GM18507 (cell line): ENCODE data around the gene H3-3A.

ENCODE experiments used
- DNase-seq: peaks from one replicate; pipeline ENCODE4 v3.0.0; 2011; ENCODE audit warnings: low read depth; ENCODE audit not compliant: insufficient read length; ENCODE audit errors: extremely low spot score
- FAIRE-seq: peaks from 2 replicates; lab custom pipeline; 2011; peaks lifted over from hg19 to GRCh38; lab: Jason Lieb, UNC

H3-3A gene

GRCh38 chr1:226062558-226063223 is at the start of gene H3-3A:
H3-3A (plus strand) TSS chr1:226062716; CDS start chr1:226064352, 1,636 bp downstream.
- FAIRE-seq (peak; percentile 73), DNase-seq (no peak)

GRCh38 chr1:226017070-226017469 is 45.4 kb upstream of the H3-3A start:
- FAIRE-seq: no peak
- DNase-seq: no peak

GRCh38 chr1:226019572-226019971 is 42.9 kb upstream of the H3-3A start:
- no peak for DNase-seq
- no peak for FAIRE-seq

- no peak for DNase-seq
- FAIRE-seq: no peak
Measured at GRCh38 chr1:226021401-226021800, 41.1 kb upstream of the H3-3A start.

- no peak for FAIRE-seq
- DNase-seq: no peak
Measured at GRCh38 chr1:226021801-226022200, 40.7 kb upstream of the H3-3A start.

GRCh38 chr1:226023735-226024134 is 38.8 kb upstream of the H3-3A start:
- FAIRE-seq: no peak
- no peak for DNase-seq

GRCh38 chr1:226026833-226027232 is 35.7 kb upstream of the H3-3A start:
- DNase-seq (no peak), FAIRE-seq (no peak)

GRCh38 chr1:226027538-226028217 is 34.8 kb upstream of the H3-3A start:
- DNase-seq: no peak
- FAIRE-seq: no peak

- FAIRE-seq (peak; percentile 93), DNase-seq (peak; percentile 46)
Measured at GRCh38 chr1:226029093-226029496, 33.4 kb upstream of the H3-3A start.

- no peak for DNase-seq
- FAIRE-seq: peak; percentile 29
Measured at GRCh38 chr1:226029568-226030225, 32.8 kb upstream of the H3-3A start.

- FAIRE-seq: no peak
Measured at GRCh38 chr1:226033582-226033981, 28.9 kb upstream of the H3-3A start.

GRCh38 chr1:226033991-226034390 is 28.5 kb upstream of the H3-3A start:
- DNase-seq (no peak), FAIRE-seq (no peak)

More at GRCh38 chr1:226033582-226033981, 28.9 kb upstream of the H3-3A start:
- DNase-seq: no peak

GRCh38 chr1:226034482-226034881 is 28.0 kb upstream of the H3-3A start:
- DNase-seq: no peak
- no peak for FAIRE-seq

GRCh38 chr1:226035915-226036314 is 26.6 kb upstream of the H3-3A start:
- FAIRE-seq (no peak), DNase-seq (no peak)

GRCh38 chr1:226038661-226039060 is 23.9 kb upstream of the H3-3A start:
- DNase-seq: no peak
- FAIRE-seq: no peak

- DNase-seq (no peak), FAIRE-seq (no peak)
Measured at GRCh38 chr1:226041419-226041818, 21.1 kb upstream of the H3-3A start.

GRCh38 chr1:226044514-226045101 is 17.9 kb upstream of the H3-3A start:
- no peak for FAIRE-seq
- DNase-seq: no peak

GRCh38 chr1:226046240-226046639 is 16.3 kb upstream of the H3-3A start:
- FAIRE-seq: no peak
- no peak for DNase-seq

- DNase-seq (no peak), FAIRE-seq (no peak)
Measured at GRCh38 chr1:226047495-226047894, 15.0 kb upstream of the H3-3A start.

- DNase-seq (no peak), FAIRE-seq (no peak)
Measured at GRCh38 chr1:226048886-226049285, 13.6 kb upstream of the H3-3A start.
